ENCODE measurements around the gene CIC.
"Not testable (repeated sequence)": the region's sequence is repeated elsewhere in the genome, so short reads cannot be mapped to it uniquely, and the experiment has no call there.

CIC gene

DNA sequence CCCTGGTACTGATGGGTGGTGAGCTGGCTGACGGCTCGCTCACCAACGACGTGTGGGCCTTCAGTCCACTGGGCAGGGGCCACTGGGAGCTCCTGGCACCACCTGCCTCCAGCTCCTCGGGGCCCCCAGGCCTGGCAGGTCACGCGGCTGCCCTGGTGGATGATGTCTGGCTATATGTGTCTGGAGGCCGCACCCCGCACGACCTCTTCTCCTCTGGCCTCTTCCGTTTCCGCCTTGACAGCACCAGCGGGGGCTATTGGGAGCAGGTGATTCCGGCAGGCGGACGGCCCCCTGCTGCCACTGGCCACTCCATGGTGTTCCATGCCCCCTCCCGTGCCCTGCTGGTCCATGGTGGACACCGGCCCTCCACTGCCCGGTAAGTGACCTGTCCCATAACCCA lies 66.9 kb downstream of the CIC start:
- no peak for FAIRE-seq

DNA sequence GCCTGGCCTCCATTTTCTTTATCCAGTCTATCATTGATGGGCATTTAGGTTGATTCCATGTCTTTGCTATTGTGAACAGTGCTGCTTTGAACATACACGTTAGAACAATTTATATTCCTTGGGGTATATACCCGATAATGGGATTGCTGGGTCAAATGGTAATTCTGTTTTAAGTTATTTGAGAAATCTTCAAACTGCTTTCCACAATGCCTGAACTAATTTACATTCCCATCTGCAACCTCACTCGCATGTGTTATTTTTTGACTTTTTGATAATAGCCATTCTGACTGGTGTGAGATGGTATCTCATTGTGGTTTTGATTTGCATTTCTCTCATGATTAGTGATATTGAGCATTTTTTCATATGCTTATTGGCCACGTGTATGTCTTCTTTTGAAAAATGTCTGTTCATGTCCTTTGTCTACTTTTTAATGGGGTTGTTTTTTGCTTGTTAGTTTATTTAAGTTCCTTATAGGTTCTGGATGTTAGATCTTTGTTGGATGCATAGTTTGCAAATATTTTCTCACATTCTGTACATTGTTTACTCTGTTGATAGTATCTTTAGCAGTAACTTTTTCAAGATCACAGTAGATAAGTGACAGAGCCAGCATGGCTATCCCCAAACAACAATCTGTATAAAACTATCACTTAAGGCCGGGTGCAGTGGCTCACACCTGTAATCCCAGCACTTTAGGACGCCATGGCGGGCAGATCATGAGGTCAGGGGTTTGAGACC lies 70.2 kb downstream of the CIC start:
- not testable (repeated sequence) for FAIRE-seq

GRCh38 chr19:42339922-42340321 lies 70.9 kb downstream of the CIC start:
- FAIRE-seq = not testable (repeated sequence)

DNA sequence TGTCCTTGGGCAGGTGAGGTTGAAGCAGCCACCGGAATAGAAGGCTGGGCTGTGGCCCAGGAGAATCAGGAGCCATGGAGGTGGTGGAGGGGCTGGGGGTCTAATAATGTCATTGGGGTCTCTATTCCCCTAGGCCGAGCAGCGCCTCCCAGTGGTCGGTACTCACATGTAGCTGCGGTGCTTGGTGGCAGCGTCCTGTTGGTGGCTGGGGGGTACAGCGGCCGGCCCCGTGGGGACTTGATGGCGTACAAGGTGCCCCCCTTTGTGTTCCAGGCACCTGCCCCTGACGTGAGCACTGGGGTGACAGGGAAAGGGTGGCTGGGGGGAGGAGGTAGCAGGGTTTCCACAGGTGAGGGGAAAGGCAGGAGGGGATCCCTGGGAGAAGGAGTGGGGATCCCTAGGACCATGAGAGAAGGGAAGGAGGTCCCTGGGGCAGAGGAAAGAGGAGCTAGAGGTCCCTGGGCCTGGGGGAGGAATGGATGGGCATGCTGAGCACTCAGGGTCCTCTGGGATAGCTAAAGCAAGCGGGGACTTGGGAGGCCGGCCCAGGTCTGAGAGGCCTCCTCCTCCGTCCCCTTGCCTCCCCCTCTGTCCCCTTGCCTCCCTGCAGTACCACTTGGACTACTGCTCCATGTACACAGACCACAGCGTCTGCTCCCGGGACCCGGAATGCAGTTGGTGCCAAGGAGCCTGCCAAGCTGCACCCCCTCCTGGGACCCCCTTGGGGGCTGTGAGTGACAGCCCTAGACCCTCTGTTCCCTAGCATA lies 74.5 kb downstream of the CIC start:
- FAIRE-seq = no peak

DNA sequence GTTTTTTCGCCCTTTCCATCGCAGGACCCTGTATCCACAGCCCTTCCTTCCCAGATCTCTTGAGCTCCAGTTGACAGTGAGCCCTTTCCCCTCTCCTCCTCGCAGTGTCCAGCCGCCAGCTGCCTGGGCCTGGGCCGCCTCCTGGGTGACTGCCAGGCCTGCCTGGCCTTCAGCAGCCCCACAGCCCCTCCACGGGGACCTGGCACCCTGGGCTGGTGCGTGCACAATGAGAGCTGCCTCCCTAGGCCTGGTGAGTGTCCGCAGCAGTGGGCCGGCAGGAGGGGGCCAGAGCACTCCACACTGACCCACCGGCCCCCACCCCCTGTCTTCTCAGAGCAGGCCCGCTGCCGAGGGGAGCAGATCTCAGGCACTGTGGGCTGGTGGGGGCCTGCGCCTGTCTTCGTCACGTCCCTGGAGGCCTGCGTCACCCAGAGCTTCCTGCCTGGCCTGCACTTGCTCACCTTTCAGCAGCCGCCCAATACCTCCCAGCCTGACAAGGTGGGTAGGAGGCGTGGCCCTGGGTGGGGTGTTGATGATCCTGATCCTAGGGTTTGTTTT lies 75.4 kb downstream of the CIC start:
- FAIRE-seq = no peak

All from TTC549 (cell line).